Stomach (tissue), 4 donors: ENCODE data around the gene PRMT7.

Experiments used
- POLR2A ChIP-seq, 4 donors: fragments of 450-650 bp; IDR thresholded peaks; one replicate each; pipeline ENCODE4 v1.6.1; 2016; ENCODE audit warnings: antibody characterized with exemption in 4 of 4, control low read depth in 2 of 4, mild to moderate bottlenecking in 1 of 4, moderate library complexity in 1 of 4
- POLR2AphosphoS5 ChIP-seq, 3 donors: sonication (generic); formaldehyde crosslinking; IDR thresholded peaks; one replicate each; pipeline ENCODE4 v1.6.1; 2016; ENCODE audit warnings: antibody characterized with exemption in 3 of 3
- TF ChIP-seq, protein P1 (sequence below), 7 experiments: fragments of 450-650 bp in 4 of 7; fragments of 200-600 bp in 3 of 7; sonication (generic) in 3 of 7; IDR thresholded peaks; one replicate each; pipeline ENCODE4 v1.5.1; 2016 to 2019; ENCODE audit warnings: antibody characterized with exemption in 7 of 7, control low read depth in 2 of 7, mild to moderate bottlenecking in 1 of 7

DNA sequence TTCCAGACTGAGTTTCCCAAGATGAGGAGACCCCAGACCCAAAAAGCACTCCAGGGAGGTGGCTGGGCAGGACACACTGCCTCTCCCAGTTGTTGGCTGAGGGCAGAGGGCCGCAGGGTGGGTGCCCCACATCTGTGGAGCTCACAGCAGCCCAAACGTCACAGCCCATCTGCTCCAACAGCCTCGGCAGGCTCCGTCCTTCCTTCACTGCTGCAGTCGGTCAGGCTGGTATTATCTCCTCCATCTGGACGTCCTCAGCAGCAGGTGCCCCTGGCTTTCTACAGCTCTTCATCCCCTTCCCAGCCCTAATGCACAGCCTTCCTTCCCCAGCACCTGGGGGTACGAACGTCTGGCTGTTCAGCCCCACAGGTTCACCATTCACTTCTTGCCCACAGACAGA lies 55.2 kb downstream of the PRMT7 start:
- TF ChIP-seq, protein P1, sequence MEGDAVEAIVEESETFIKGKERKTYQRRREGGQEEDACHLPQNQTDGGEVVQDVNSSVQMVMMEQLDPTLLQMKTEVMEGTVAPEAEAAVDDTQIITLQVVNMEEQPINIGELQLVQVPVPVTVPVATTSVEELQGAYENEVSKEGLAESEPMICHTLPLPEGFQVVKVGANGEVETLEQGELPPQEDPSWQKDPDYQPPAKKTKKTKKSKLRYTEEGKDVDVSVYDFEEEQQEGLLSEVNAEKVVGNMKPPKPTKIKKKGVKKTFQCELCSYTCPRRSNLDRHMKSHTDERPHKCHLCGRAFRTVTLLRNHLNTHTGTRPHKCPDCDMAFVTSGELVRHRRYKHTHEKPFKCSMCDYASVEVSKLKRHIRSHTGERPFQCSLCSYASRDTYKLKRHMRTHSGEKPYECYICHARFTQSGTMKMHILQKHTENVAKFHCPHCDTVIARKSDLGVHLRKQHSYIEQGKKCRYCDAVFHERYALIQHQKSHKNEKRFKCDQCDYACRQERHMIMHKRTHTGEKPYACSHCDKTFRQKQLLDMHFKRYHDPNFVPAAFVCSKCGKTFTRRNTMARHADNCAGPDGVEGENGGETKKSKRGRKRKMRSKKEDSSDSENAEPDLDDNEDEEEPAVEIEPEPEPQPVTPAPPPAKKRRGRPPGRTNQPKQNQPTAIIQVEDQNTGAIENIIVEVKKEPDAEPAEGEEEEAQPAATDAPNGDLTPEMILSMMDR (IDR thresholded peaks at IDR 0.05) = no peak
- TF ChIP-seq POLR2AphosphoS5 (IDR thresholded peaks at IDR 0.05) = no peak
- TF ChIP-seq POLR2A (IDR thresholded peaks at IDR 0.05) = no peak
